PC-9 (cell line): ENCODE measurements around the gene IL1RL2. TPM values are rescaled to one million over a fixed set of nuclear protein-coding genes. Genes with fewer than 3 reads are reported as not detected.

Experiments used
- BruUV-seq: library from RNA; stranded (reverse); fragments of 400-500 nt; replicated peaks from 2 replicates; lab custom pipeline; 2021; lab: Mats Ljungman, UMichigan
- CTCF ChIA-PET: fragments of 300-600 bp; sonication (Branson Sonifier 250); formaldehyde crosslinking; loops from one replicate; lab custom pipeline; 2022; ENCODE audit warnings: antibody characterized with exemption; lab: Charles Lee
- POLR2A ChIA-PET: fragments of 300-600 bp; sonication (Branson Sonifier 250); formaldehyde crosslinking; loops from one replicate; lab custom pipeline; 2022; ENCODE audit warnings: antibody characterized with exemption; ENCODE audit not compliant: unreplicated experiment; lab: Charles Lee
- DNase-seq, 2 experiments: peaks; one replicate each; pipeline versions ENCODE4 v3.0.0 to v3.0.0-alpha.2; 2015 to 2022; ENCODE audit warnings: mixed read lengths in 1 of 2
- H2AFZ ChIP-seq: fragments of 200-600 bp; sonication (generic); 2 replicates; pipeline ENCODE4 v1.8.1; 2017; ENCODE audit warnings: antibody characterized with exemption
- H3F3A ChIP-seq: fragments of 200-600 bp; sonication (generic); 2 replicates; pipeline ENCODE4 v1.8.1; 2017; ENCODE audit warnings: antibody characterized with exemption, mild to moderate bottlenecking, low read depth; ENCODE audit not compliant: insufficient read depth
- H3K27ac ChIP-seq: fragments of 200-600 bp; sonication (generic); 2 replicates; pipeline ENCODE4 v1.6.1; 2016; ENCODE audit warnings: mixed run types
- H3K27me3 ChIP-seq: fragments of 200-600 bp; sonication (generic); 2 replicates; pipeline ENCODE4 v1.6.1; 2016; ENCODE audit warnings: low read depth, mixed run types; ENCODE audit not compliant: insufficient read depth
- H3K36me3 ChIP-seq: fragments of 200-600 bp; sonication (generic); 2 replicates; pipeline ENCODE4 v1.6.1; 2016; ENCODE audit warnings: low read depth, mixed run types
- H3K4me1 ChIP-seq: fragments of 200-600 bp; sonication (generic); replicated peaks from 2 replicates; pipeline ENCODE4 v1.6.1; 2016; ENCODE audit warnings: mixed run types; ENCODE audit not compliant: insufficient read depth
- H3K4me2 ChIP-seq: fragments of 200-600 bp; sonication (generic); 2 replicates; pipeline ENCODE4 v1.6.1; 2017; ENCODE audit warnings: mixed run types
- H3K4me3 ChIP-seq: fragments of 200-600 bp; sonication (generic); 2 replicates; pipeline ENCODE4 v1.6.1; 2016; ENCODE audit warnings: mixed run types
- H3K79me2 ChIP-seq: fragments of 200-600 bp; sonication (generic); 2 replicates; pipeline ENCODE4 v1.6.1; 2017; ENCODE audit warnings: low read depth, mixed run types
- H3K9me2 ChIP-seq: fragments of 200-600 bp; sonication (generic); 2 replicates; pipeline ENCODE4 v1.8.1; 2017; ENCODE audit warnings: mild to moderate bottlenecking; ENCODE audit not compliant: insufficient read depth
- H3K9me3 ChIP-seq: fragments of 200-600 bp; sonication (generic); 2 replicates; pipeline ENCODE4 v1.8.1; 2016; ENCODE audit warnings: low read depth; ENCODE audit not compliant: insufficient read depth
- H4K20me1 ChIP-seq: fragments of 200-600 bp; sonication (generic); 2 replicates; pipeline ENCODE4 v1.8.1; 2017; ENCODE audit not compliant: insufficient read depth
- CTCF ChIP-seq: fragments of 200-600 bp; sonication (generic); conservative IDR thresholded peaks from 2 replicates; pipeline ENCODE4 v1.6.1; 2017; ENCODE audit warnings: mixed run types, antibody characterized with exemption, mild to moderate bottlenecking, moderate library complexity
- EZH2 ChIP-seq: fragments of 200-600 bp; sonication (generic); IDR thresholded peaks from 2 replicates; pipeline ENCODE4 v1.8.0; 2017; ENCODE audit warnings: antibody characterized with exemption, low read depth
- intact Hi-C: fragments of 100-400 bp; cut with micrococcal nuclease; formaldehyde crosslinking; loops from one replicate; pipeline ENCODE4 v1.10.0; 2022; ENCODE audit not compliant: unreplicated experiment
- total RNA-seq: library from RNA; stranded (reverse); gene quantifications from 2 replicates; pipeline ENCODE4 v1.2.3, GENCODE V29; 2021

Gene IL1RL2
- total RNA-seq, 1 experiment from 2014 or later: 1.9 TPM

- intact Hi-C loops: no loop called here
- Histone ChIP-seq H3K36me3 (no peaks in the 10 kb centered on the region), H3K9me3 (no peaks in the 10 kb centered on the region), H3K9me2 (no peaks in the 10 kb centered on the region), H3K79me2 (no peaks in the 10 kb centered on the region), H3K27me3 (no peaks in the 10 kb centered on the region), H2AFZ (no peak overlapping the region), H3K4me1 (peaks cover 8% of the 10 kb centered on the region; the same call in 1 of the 2 replicates), H3K4me3 (no peak overlapping the region), H3K4me2 (no peak overlapping the region), H3F3A (no peaks in the 10 kb centered on the region), H4K20me1 (no peaks in the 10 kb centered on the region), H3K27ac (no peak overlapping the region)
- TF ChIP-seq CTCF (no peak), EZH2 (no peak)
- no TSS peak for BruUV-seq
- ChIA-PET POLR2A (no interaction called here), CTCF (no interaction called here)
- no peak for DNase-seq
Observed at GRCh38 chr2:102266204-102266603, 79.4 kb downstream of the IL1RL2 start.

- no peaks in the 10 kb centered on the region for H3K27me3 ChIP-seq
- no TSS peak for BruUV-seq
- no peak for TF ChIP-seq CTCF
- TF ChIP-seq EZH2: no peak
- ChIA-PET CTCF (no interaction called here), POLR2A (interaction anchor here (0.7 kb wide), 1 partner anchor 1080 kb away, joined by 3 read pairs; no protein-coding TSS in a partner anchor)
- H3K4me2 ChIP-seq: no peak overlapping the region
- no peaks in the 10 kb centered on the region for H3K36me3 ChIP-seq
- peaks cover 8% of the 10 kb centered on the region; the same call in 1 of the 2 replicates for H3K4me1 ChIP-seq
- H3F3A ChIP-seq: no peaks in the 10 kb centered on the region
- no peak for DNase-seq
- no peaks in the 10 kb centered on the region for H3K9me2 ChIP-seq
- no peaks in the 10 kb centered on the region for H4K20me1 ChIP-seq
- H3K27ac ChIP-seq: no peak overlapping the region
- intact Hi-C loops: no loop called here
- no peaks in the 10 kb centered on the region for H3K79me2 ChIP-seq
- H3K4me3 ChIP-seq: no peak overlapping the region
- no peaks in the 10 kb centered on the region for H3K9me3 ChIP-seq
- no peak overlapping the region for H2AFZ ChIP-seq
Observed at GRCh38 chr2:102267774-102268173, 81.0 kb downstream of the IL1RL2 start.

- H4K20me1 ChIP-seq: no peaks in the 10 kb centered on the region
- no peak for DNase-seq
- TF ChIP-seq EZH2 (no peak), CTCF (no peak)
- CTCF ChIA-PET: no interaction called here
- no peaks in the 10 kb centered on the region for H3F3A ChIP-seq
- no peak overlapping the region for H2AFZ ChIP-seq
- no peak overlapping the region for H3K4me3 ChIP-seq
- H3K9me3 ChIP-seq: no peaks in the 10 kb centered on the region
- intact Hi-C loops: no loop called here
- no peaks in the 10 kb centered on the region for H3K79me2 ChIP-seq
- H3K4me1 ChIP-seq: peaks cover 8% of the 10 kb centered on the region; the same call in 1 of the 2 replicates
- H3K9me2 ChIP-seq: no peaks in the 10 kb centered on the region
- peak overlapping the region; percentile 5; the same call in 1 of the 2 replicates for H3K4me2 ChIP-seq
- no peaks in the 10 kb centered on the region for H3K27me3 ChIP-seq
- no peaks in the 10 kb centered on the region for H3K36me3 ChIP-seq
- no peak overlapping the region for H3K27ac ChIP-seq
- BruUV-seq: no TSS peak
- POLR2A ChIA-PET: interaction anchor here (0.7 kb wide), 1 partner anchor 1080 kb away, joined by 3 read pairs; no protein-coding TSS in a partner anchor
Observed at GRCh38 chr2:102268510-102269199, 81.8 kb downstream of the IL1RL2 start.
